KG1 (cell line): ENCODE data around the gene SLC15A5.

Experiments
- DNase-seq: peaks from one replicate; lab custom pipeline; 2025; lab: John Stamatoyannopoulos, UW

The SLC15A5 gene

GRCh38 chr12:16277585-16277984, at the start of gene SLC15A5:
Gene SLC15A5, minus strand, starts transcription at chr12:16277685. Its CDS starts 0 bp downstream, at chr12:16277685.
- no peak for DNase-seq

GRCh38 chr12:16325426-16325825, 47.9 kb upstream of the SLC15A5 start:
- no peak for DNase-seq

- no peak for DNase-seq
These were observed 47.3 kb upstream of the SLC15A5 start for GRCh38 chr12:16324772-16325171.

- no peak for DNase-seq
These were observed 46.8 kb upstream of the SLC15A5 start for GRCh38 chr12:16324272-16324671.

- no peak for DNase-seq
These were observed 46.2 kb upstream of the SLC15A5 start for GRCh38 chr12:16323638-16324037.

- DNase-seq: no peak
These were observed 45.5 kb upstream of the SLC15A5 start for GRCh38 chr12:16323010-16323409.

- DNase-seq: no peak
These were observed 33.4 kb upstream of the SLC15A5 start for GRCh38 chr12:16310934-16311333.

GRCh38 chr12:16307856-16308475, 30.5 kb upstream of the SLC15A5 start:
- DNase-seq: no peak

- no peak for DNase-seq
These were observed 26.5 kb upstream of the SLC15A5 start for GRCh38 chr12:16303939-16304338.

- no peak for DNase-seq
These were observed 23.3 kb upstream of the SLC15A5 start for GRCh38 chr12:16300736-16301135.

- no peak for DNase-seq
These were observed 22.6 kb upstream of the SLC15A5 start for GRCh38 chr12:16300122-16300521.

- DNase-seq: no peak
These were observed 21.9 kb upstream of the SLC15A5 start for GRCh38 chr12:16299403-16299802.

- no peak for DNase-seq
These were observed 20.0 kb upstream of the SLC15A5 start for GRCh38 chr12:16297521-16297920.

GRCh38 chr12:16294376-16294956, 17.0 kb upstream of the SLC15A5 start:
- DNase-seq: no peak

GRCh38 chr12:16291032-16291431, 13.5 kb upstream of the SLC15A5 start:
- no peak for DNase-seq

- DNase-seq: no peak
These were observed 8.1 kb upstream of the SLC15A5 start for GRCh38 chr12:16285586-16285985.

GRCh38 chr12:16282978-16283377, 5.5 kb upstream of the SLC15A5 start:
- no peak for DNase-seq

- no peak for DNase-seq
These were observed 4.6 kb upstream of the SLC15A5 start for GRCh38 chr12:16282081-16282480.

- DNase-seq: no peak
These were observed 3.7 kb upstream of the SLC15A5 start for GRCh38 chr12:16281157-16281556.

GRCh38 chr12:16272222-16272621, 5.3 kb downstream of the SLC15A5 start:
- no peak for DNase-seq

- DNase-seq: no peak
These were observed 6.4 kb downstream of the SLC15A5 start for GRCh38 chr12:16271062-16271461.

- DNase-seq: no peak
These were observed 7.5 kb downstream of the SLC15A5 start for GRCh38 chr12:16269946-16270345.

- DNase-seq: no peak
These were observed 11.4 kb downstream of the SLC15A5 start for GRCh38 chr12:16266085-16266484.

- no peak for DNase-seq
These were observed 15.5 kb downstream of the SLC15A5 start for GRCh38 chr12:16261944-16262475.
